NCI-H1048 (cell line): ENCODE measurements around the gene NR3C2.
"Not testable (repeated sequence)": the region's sequence is repeated elsewhere in the genome, so short reads cannot be mapped to it uniquely, and the experiment has no call there.

Source experiments
- DNase-seq: peaks from one replicate; lab custom pipeline; 2025; lab: John Stamatoyannopoulos, UW

The NR3C2 gene

DNA sequence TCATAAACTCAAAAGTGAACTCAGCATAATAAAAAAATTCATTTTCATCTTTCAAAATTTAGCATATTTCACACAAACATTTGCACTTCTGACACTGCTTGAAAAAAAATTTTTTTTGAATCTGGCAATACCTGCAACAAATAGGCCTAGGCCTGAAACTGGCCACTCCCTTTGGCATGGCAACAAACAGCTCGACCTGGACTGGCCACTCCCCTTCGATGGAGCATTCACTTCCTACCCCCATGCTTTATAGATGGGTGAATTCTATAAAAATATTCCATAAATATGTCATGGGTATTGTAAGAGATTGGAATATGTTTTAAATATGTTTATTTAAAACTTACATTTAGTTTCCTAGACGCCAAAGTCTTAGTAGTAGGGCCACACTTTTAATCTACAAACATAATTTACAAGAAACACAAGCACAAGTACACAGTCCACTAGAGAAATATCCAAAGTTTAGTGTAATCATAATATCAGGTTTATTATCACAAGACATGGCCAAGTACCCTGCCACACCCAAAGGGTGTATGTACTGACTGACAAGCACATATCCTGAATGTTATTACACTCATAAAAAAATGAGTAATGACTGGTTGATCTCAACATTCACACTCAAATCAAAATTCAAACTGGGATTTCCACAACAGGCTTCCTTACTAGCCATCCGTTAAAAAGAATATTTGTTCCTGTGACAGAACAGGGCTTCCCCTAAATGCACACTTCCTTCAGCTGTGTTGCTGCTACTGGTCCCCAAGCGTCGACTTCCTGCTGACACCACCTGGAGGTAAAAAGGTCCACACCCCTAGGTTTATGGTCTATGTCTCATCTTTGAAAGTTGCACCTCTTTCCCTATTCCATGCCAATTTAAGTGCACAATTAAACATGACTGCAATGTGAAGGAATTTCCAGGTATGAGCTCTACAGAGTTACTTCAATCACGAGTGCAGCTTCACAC, 271.5 kb downstream of the NR3C2 start:
- DNase-seq = no peak

DNA sequence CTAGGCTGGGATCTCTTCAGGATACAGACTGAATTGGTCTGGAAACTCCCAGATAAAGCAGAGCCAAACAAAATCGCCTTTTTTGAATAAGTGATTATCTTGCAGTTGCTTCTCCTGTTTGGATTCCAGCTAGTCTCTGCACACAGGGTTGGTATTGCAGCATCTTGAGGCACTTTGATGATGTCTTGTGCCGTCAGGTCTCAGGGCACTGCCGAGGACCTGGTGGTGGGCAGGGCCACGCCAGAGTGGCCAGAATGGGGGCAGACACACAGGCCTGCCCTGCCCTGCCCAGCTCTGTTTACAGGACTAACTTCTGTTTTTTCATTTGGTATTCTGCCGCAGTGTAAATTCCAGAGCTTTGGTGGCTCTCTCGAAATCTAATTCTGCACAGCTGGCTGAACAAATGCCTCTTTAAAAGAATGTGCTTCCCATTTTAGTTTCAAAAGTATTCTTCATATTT, 276.1 kb downstream of the NR3C2 start:
- DNase-seq = no peak

DNA sequence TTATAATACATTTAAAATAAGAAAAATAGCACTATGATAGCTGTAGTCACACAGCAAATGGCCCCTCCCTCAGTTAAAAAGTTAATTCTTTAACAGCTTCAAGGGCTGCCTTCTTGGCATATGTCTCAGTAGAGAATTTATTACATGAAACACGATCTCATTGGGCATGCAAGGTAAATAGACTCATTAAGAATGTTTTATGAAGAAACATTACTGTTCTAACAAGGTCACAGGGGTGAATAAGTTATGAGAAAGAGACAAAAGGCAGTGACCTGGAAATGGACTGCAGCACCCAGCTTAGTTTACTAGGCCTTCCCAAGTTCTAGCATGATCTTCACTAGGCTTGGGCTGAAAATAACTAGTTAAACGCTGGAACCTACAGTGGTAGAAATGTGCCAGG, 277.7 kb downstream of the NR3C2 start:
- DNase-seq = no peak

DNA sequence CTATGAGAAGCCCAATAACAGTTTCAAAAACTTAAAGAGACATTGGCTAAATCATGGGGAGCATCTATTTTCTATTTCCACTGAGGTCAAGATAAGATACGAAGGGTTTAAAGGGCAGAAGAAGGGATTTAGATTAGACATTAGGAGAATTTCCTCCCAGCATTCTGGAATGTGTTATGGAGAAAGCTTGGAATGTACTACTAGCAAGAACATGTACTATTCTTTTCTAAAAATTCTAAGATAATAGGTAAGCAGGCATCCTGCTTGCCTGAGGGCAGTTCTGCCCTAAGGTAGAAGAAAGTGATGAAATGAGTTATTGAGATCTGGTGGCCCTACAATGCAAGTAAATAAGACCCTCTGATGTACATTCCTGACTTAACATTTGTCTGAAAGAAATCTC, 279.2 kb downstream of the NR3C2 start:
- DNase-seq = no peak

DNA sequence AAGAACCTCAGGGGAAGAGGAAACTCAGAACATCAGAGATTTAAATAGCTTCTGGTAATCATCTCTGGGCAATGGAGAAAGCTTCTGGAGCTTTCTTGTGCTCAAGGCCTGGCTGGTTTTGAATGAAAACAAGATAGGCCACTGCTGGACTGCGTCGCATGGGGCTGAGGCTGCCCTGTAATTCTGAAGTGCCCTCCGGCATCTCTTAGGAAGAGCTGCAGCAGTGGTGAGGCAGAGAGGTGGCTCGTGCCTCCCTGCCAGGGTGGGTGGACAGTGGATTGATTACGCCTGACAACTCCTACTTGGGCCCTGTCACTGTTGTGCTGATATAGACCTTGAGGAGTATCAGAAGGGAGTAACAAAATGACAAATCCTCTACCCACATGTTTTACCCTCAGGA, 279.7 kb downstream of the NR3C2 start:
- no peak for DNase-seq

DNA sequence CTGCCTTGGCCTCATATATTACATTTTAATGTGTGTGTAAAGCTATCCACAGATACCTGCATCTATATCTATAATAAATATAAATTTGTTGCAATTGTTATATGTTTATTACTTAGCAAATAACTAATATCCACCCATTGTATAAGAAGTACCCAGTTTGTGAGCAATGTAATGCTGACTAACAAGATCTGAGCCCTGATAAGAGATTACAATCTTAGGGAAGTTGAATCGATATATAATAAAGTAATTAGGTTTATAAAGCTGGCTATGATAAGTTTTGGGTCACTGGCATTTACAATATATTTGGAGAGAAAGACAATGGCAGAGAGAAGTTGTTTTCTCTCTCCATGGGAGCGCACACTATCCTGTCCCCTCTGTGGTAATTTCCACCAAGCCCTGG, 280.6 kb downstream of the NR3C2 start:
- no peak for DNase-seq

DNA sequence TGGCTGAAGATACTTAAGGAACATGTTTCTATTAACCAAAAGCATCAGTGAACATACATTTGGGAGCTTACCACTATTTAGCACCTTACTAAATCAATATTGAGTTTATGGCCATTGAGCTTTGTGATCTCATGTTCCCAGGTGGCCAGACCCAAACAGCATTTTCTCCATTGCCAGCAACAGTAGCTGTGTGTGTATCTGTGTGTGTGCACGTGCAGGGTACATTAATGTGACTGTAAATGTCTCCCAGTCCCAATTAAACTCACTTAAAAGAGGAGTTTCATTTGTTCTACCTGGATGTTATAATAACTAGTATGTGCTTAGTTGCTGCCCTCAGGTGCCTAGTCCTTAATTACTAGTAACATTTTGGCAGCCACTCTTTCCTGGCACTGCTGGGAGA, 282.4 kb downstream of the NR3C2 start:
- DNase-seq = no peak

DNA sequence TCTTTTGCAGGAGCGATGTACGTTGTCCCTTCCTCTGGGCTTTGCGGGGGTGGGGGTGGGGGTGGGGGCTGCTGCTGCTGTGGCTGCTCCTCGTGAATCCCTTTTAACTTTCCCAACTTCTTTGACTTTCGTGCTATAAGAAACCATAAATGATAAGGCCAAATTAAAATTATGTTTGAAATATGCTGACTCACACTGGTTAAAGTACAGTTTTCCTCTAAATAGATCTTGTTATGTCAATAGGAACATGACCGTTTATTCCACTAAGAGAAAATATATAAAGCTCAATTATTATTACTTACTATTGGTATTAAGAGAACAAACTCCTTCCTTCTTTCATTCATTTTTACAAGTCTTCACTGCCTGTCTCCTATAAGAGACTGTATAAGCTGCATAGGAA, 287.4 kb downstream of the NR3C2 start:
- DNase-seq = no peak

DNA sequence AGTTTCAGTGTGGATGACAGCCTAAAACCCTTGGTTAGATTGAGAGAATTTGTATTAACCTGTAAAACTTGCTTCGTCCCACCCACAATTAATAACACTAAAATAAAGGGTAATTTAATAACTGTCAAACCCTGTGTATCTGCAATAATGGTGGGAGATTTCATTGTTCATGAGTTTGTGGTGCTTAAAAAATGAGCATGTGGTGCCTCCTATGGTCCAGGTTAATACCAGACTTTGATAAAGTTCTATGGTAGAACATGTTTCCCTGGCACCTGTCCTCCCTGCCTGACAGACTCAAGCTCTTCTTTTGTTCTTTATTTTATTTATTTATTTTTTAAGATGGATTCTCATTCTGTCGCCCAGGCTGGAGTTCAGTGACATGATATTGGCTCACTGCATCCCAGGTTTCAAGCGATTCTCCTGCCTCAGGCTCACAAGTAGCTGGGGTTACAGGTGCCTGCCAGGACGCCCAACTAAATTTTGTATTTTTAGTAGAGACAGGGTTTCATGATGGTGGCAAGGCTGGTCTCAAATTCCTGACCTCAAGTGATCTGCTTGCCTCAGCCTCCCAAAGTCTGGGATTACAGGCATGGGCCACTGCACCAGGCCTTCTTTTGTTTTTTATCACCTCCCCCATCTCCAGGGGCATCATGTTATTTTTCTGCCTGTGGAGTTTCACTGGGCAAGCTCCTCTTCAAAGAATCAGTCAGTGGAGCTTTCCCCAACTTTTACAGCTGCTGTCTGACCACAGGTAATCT, 289.2 kb downstream of the NR3C2 start:
- no peak for DNase-seq

DNA sequence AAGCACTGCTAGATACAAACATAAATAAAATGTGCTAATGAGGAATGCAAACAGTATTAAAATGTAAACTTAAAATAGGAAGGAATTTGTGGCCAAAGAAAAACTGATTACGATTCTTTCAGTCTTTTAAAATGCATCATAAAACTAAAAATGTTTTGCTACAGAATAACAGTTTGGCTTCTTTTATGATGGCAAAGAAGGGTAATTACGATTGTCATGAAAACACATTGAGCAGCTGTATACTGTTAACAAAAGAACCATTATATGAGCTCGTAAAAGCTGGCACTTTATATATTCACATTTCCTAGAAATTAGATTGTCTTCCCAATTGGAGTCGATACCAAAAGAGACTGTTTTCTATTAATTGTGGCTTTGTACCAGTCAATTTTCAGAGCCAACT, 290.4 kb downstream of the NR3C2 start:
- no peak for DNase-seq

DNA sequence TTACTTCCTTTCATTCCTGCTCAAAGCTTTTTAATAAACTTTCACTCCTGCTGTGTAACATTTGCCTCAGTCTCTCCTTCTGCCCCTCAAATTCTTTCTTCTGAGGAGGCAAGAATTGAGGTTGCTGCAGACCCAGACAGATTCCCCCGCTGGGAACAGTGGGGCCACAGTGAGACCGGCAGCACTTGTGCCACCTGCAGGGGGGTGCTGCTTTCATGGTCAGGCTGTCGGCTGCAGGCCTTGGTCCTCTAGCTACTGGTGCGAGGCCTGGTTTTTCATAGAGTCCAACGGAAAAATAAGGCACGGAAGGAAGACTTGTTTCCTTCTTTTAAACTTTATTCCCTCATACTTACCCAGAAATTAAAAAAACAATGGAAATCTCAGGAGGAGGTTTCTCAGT, 296.7 kb downstream of the NR3C2 start:
- DNase-seq = no peak

DNA sequence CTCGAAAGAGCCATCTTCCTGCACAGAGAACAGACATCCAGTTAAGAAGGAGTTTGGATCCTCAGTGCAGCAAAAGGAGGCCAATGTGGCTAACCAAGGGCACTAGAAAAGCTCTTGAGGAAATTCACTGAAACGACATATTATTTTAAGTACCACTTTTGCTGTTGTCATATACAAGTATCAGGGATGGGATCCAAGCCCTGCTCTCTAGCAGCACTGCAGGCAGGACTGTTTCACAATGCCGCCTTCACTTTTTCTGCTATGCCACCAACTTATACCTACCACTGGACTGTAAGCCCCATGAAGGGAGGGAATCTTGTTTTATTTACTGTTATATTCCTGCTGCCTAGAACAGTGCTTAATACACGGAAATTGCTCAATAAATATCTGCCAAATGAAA, 299.0 kb downstream of the NR3C2 start:
- DNase-seq = no peak

DNA sequence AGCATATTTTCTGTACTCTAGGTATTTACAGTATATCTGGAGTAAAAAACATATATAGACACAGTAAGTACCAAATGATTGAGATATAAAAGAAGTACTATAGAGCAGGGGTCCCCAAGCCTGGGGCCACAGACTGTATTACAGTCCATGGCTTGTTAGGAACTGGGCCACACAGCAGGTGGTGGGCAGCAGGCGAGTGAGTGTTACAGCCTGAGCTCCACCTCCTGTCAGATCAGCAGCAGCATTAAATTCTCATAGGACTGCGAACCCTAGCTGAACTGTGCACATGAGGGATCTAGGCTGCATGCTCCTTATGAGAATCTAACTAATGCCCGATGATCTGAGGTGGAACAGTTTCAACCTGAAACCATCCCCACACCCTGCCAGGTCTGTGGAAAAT, 300.7 kb downstream of the NR3C2 start:
- no peak for DNase-seq

DNA sequence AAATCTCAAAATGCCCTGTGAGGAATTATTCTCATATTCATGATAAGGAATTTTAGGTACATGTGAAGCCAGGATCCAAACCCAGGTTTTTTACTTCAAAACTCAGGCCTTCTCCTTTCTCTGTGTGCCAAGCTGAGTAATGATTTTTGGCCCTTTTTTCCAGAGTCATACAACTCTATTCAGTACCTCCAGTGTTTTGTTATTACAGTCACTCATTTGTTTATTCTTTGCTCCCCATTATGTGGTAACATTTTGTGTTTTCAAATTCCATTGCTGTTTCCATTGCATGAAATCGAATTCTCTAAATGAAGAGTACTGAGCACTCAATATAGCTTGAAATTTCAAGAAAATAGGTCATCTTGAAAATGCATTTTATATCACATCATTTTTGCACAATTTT, 315.4 kb downstream of the NR3C2 start:
- no peak for DNase-seq

DNA sequence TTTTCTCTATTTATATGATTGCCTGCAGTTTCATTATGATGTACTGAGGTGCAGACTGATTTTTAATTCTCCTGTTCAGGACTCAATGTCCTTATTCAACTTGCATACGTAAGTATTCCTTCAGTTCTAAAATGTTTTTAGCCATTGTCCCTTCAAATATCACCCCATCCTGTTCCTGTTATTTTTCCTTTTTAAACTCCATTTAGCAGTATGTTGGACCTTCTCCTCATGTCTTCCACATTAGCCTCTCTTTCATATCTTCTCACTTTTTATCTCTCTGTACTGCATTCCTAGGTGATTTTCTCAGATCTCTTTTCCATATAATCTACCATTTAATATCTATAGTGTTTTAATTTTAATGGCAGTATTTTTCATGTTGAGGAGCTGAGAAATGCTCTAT, 317.7 kb downstream of the NR3C2 start:
- no peak for DNase-seq

DNA sequence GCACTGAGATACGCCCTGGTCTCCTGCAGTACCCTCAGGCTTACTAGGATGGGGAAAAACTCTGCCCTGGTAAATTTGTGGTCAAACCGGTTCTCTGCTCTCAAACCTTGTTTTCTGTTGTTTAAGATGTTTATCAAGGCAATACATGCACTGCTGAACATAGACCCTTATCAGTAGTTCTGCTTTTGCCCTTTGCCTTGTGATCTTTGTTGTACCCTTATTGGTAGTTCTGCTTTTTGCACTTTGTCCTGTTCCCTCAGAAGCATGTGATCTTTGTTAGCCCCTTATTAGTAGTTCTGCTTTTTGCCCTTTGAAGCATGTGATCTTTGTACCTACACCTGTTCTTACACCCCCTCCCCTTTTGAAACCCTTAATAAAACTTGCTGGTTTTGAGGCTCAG, 319.1 kb downstream of the NR3C2 start:
- not testable (repeated sequence) for DNase-seq

DNA sequence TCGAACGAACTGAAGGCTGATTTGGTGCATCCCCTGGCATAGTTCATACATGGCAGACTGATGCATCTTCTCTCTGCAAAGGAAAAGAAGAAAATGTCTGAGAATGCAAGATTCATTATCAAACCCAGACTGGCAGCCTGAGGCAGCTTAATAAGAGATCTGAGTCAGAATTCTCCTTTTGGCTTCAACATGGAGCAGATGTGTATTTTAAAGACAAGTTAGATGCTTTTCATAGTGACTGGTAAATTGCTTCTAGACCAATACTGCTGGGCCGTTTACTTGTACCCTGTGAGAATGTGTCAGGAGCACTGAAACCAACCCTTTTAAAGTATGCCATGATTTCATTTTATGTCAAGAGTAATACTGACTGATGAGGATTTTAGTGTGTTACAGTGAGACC, 322.0 kb downstream of the NR3C2 start:
- DNase-seq = no peak

DNA sequence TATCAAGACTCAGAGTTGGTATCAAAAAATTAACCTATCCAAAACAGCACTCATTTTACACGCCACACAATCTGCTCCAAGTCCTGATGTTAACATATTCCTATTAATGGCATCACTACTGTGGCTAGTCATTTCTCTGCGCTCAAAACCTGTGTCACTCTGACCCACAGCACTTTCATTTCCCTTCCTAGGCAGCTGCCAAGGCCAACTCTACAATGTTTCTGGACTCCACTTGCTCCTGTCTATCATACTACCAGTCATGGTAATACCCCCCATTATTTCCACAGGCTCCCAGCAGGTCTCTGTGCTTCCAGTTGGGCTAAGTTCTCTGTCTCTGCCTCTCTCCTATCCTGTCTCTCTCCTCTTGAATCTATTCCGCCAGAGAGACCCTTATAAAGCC, 323.6 kb downstream of the NR3C2 start:
- no peak for DNase-seq

DNA sequence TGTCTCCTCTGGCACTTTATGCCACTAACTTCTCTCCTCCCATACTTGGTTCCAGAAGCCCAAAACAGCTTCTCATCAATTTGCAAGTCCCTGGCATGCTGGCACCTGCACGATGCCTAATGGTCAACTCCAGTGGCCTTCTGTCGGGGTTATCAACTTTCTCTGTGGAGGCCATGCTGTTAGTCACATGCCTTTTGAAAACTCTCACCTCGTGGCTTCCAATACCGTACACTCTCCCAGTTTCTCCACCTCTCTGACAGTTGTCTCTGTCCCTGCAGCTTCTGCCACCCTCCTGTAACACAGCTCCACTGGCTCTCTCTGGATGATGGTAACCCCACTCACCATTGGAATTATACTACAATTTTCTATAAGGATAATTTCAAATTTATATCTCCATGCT, 324.0 kb downstream of the NR3C2 start:
- DNase-seq = no peak

DNA sequence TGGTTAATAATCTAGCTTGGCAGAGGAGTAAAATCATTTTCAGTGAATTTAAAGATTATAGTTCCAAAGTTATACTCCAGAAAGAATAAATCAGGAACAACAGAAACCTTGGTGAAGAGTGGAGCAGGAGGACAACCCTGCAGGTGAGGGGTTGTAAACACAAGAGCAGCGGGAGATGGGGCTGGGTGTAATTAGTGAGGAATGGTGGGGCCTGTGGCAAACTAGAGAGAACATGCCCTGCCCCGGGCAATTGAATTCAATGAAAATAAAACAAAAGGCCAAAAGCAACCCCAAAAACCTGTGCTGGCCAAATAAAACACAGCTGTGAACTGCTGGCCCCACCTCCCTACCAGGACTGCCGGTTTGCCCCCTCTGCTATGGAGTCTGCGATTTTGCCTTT, 325.2 kb downstream of the NR3C2 start:
- DNase-seq = no peak

DNA sequence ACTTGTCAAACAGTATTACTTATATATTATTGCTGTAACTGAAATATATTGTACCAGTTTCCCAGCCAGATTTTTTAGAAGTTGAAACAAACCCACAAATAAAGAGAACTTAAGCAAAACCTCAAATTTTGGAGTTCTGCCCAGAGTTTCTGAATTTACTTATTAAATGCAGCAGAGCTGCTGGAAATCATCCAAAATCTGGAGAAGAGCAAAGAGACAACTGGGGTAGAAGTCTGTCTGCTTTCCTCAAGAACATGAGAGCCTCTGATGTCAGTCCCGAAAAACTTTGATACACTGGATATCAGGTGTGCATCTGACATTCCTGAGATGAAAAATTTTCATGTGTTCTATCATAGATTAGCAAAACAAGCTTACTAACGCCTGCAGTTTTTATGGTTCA, 325.9 kb downstream of the NR3C2 start:
- DNase-seq = no peak

DNA sequence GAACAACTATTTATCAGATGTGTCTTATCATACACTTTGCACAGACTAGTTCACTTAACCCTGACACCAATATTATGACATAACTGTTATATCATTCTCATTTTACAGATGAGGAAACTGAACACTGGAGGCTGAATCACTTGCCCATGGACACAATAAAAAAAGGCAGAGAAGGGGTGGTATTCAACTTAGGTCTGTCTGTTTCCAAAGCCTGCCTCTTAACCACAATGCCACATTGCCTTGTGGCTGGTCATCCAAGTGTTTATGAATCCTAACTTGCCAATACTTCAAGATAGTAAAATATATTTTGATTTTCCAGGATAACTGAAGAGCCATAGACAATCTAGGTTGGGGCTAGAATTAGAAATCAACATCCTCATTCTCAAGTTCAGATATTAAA, 327.8 kb downstream of the NR3C2 start:
- no peak for DNase-seq

DNA sequence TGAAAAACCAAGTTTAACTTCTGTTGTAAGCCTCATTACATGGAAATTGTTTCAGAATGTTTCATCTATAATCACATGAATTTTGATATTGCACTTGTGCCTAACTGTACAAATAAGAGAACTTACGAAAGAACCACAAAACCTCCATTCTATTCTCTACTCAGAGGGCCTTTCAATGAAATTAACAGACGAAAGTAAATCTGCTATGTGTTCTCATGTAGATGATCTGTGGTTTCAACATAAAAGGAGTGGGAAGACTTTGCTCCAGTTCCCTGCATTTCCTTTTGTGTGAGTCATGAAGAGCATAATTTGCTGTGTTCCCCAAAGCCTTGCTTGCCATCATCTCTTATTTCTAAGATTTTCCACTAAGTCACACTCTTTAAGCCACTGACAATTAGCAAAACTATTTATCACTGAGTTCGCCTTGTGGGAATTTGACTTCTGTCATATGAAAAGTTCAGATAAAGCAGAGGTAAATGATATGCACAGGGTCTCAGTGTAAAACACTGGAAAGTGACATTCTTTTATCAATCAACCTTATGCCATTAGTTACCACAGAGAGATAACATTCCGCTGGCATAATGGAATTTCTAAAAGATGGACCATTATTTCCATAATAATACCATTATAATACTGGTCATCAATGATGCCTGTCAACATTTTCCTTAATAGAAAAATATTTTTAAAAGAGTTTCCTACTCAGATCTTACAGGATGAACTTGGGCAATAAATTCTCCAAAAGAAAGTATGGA, 329.8 kb downstream of the NR3C2 start:
- no peak for DNase-seq
